HL-60 (cell line): Measurements from ENCODE around the gene ART1.

Experiments used
- DNase-seq, 2 experiments: peaks; one replicate each; pipeline ENCODE4 v3.0.0-alpha.2; 2010 to 2020; ENCODE audit warnings: low read depth in 1 of 2, low spot score in 1 of 2
- H3K27ac ChIP-seq: fragments of 250-450 bp; sonication (Bioruptor Pico); replicated peaks from 2 replicates; pipeline ENCODE4 v1.5.1; 2020; ENCODE audit warnings: mild to moderate bottlenecking, moderate library complexity
- H3K27me3 ChIP-seq: fragments of 250-450 bp; sonication (Bioruptor Pico); 2 replicates; pipeline ENCODE4 v1.5.1; 2021; ENCODE audit warnings: mild to moderate bottlenecking, moderate library complexity; ENCODE audit not compliant: insufficient read depth, poor library complexity, severe bottlenecking
- H3K4me3 ChIP-seq: replicated peaks from 2 replicates; pipeline ENCODE4 v1.5.1; 2011; ENCODE audit warnings: mild to moderate bottlenecking, control low read depth, low read length; ENCODE audit not compliant: insufficient read depth
- GABPA ChIP-seq: IDR thresholded peaks from 2 replicates; pipeline ENCODE4 v1.6.1; 2012; ENCODE audit warnings: low read depth
- POLR2AphosphoS5 ChIP-seq: IDR thresholded peaks from 2 replicates; pipeline ENCODE4 v1.6.1; 2012; ENCODE audit warnings: low read depth
- SPI1 ChIP-seq: IDR thresholded peaks from 2 replicates; pipeline ENCODE4 v1.6.1; 2012; ENCODE audit warnings: low read depth, mild to moderate bottlenecking, borderline replicate concordance
- TF ChIP-seq, protein P1 (sequence below): IDR thresholded peaks from 2 replicates; pipeline ENCODE4 v1.6.1; 2012; ENCODE audit warnings: low read depth; ENCODE audit not compliant: insufficient replicate concordance
- TF ChIP-seq, protein P2 (sequence below): IDR thresholded peaks from one replicate; pipeline ENCODE4 v1.5.1; 2011; ENCODE audit warnings: low read length, control low read depth, inconsistent platforms; ENCODE audit not compliant: insufficient read depth

ART1 gene

DNA sequence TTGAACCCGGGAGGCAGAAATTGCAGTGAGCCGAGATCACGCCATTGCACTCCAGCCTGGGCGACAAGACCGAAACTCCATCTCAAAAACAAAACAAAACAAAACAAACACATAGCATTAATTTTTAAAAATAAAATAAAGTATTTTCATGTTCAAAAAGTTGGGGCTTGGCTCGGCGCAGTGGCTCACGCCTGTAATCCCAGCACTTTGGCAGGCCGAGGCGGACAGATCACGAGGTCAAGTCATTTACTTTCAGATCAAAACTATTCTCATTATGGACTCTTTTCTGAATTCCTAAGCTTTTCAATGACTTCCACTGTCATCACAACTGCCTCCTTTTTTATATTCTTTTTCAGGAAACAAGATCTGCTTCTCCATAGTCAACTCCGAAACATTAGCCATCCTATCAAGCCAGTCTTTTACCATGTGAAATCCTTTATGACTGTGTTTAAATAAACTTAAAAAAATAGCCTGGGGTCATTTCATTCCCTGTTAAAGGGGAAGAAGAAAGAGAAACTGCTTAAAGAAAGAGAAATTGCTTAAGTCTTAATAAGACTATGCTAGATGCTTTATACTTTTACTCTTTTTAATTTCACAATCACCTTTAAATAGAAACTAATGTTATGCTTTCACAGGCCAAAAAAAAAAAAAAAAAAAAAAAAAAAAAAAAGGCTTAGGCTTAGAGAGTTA is 39.3 kb downstream of the ART1 start:
- TF ChIP-seq SPI1 = no peak
- TF ChIP-seq, protein P1, sequence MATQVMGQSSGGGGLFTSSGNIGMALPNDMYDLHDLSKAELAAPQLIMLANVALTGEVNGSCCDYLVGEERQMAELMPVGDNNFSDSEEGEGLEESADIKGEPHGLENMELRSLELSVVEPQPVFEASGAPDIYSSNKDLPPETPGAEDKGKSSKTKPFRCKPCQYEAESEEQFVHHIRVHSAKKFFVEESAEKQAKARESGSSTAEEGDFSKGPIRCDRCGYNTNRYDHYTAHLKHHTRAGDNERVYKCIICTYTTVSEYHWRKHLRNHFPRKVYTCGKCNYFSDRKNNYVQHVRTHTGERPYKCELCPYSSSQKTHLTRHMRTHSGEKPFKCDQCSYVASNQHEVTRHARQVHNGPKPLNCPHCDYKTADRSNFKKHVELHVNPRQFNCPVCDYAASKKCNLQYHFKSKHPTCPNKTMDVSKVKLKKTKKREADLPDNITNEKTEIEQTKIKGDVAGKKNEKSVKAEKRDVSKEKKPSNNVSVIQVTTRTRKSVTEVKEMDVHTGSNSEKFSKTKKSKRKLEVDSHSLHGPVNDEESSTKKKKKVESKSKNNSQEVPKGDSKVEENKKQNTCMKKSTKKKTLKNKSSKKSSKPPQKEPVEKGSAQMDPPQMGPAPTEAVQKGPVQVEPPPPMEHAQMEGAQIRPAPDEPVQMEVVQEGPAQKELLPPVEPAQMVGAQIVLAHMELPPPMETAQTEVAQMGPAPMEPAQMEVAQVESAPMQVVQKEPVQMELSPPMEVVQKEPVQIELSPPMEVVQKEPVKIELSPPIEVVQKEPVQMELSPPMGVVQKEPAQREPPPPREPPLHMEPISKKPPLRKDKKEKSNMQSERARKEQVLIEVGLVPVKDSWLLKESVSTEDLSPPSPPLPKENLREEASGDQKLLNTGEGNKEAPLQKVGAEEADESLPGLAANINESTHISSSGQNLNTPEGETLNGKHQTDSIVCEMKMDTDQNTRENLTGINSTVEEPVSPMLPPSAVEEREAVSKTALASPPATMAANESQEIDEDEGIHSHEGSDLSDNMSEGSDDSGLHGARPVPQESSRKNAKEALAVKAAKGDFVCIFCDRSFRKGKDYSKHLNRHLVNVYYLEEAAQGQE = no peak
- TF ChIP-seq, protein P2, sequence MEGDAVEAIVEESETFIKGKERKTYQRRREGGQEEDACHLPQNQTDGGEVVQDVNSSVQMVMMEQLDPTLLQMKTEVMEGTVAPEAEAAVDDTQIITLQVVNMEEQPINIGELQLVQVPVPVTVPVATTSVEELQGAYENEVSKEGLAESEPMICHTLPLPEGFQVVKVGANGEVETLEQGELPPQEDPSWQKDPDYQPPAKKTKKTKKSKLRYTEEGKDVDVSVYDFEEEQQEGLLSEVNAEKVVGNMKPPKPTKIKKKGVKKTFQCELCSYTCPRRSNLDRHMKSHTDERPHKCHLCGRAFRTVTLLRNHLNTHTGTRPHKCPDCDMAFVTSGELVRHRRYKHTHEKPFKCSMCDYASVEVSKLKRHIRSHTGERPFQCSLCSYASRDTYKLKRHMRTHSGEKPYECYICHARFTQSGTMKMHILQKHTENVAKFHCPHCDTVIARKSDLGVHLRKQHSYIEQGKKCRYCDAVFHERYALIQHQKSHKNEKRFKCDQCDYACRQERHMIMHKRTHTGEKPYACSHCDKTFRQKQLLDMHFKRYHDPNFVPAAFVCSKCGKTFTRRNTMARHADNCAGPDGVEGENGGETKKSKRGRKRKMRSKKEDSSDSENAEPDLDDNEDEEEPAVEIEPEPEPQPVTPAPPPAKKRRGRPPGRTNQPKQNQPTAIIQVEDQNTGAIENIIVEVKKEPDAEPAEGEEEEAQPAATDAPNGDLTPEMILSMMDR = no peak
- no peak for TF ChIP-seq POLR2AphosphoS5
- TF ChIP-seq GABPA = no peak
- no peak overlapping the region for H3K4me3 ChIP-seq

DNA sequence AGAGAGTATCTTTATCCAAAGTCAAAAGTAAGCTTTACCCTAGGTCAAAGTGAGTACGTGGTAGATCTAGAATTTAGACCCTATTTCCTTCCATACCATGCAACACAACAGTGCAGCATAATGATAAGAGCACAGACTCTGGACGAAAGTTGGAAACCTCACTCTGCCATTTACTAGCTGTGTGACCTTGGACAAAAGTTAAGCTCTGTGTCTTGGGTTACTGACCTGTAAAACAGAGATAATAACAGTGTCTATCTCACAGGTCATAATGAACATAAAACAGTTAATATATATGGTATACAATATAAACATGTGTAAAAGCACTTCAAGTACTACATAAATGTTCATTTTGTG is 39.9 kb downstream of the ART1 start:
- H3K27ac ChIP-seq = no peak overlapping the region

More for the DNA sequence above, 39.3 kb downstream of the ART1 start:
- H3K27ac ChIP-seq = no peak overlapping the region
- no peak for DNase-seq
- H3K27me3 ChIP-seq = no peaks in the 10 kb centered on the region

DNA sequence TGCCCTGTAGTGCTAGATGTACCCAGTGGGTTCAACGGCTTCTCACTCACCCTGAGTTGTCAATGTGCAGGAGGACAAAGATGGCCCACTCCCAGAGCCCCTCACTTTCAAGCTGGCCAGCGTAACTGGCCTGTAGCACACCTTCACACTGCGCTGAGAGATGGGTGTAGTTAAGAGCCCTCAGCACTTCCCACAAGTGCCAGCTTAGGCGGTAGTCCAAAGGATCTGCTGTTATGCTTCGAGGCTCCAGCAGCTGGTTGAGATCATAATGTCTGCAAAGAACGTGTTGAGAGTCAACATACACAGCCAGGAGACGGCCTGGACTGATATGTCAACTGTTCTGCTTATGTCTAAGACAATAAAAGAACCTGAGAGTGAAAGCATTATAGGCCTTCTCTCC is 41.0 kb downstream of the ART1 start:
- no peak for DNase-seq
- Histone ChIP-seq H3K27ac (no peak overlapping the region), H3K4me3 (no peak overlapping the region), H3K27me3 (no peaks in the 10 kb centered on the region)
- TF ChIP-seq POLR2AphosphoS5 (no peak), GABPA (no peak), SPI1 (no peak)

More for the DNA sequence above, 39.9 kb downstream of the ART1 start:
- no peaks in the 10 kb centered on the region for H3K27me3 ChIP-seq
- TF ChIP-seq, protein P1 = no peak
- no peak for TF ChIP-seq GABPA
- no peak for DNase-seq
- no peak overlapping the region for H3K4me3 ChIP-seq

DNA sequence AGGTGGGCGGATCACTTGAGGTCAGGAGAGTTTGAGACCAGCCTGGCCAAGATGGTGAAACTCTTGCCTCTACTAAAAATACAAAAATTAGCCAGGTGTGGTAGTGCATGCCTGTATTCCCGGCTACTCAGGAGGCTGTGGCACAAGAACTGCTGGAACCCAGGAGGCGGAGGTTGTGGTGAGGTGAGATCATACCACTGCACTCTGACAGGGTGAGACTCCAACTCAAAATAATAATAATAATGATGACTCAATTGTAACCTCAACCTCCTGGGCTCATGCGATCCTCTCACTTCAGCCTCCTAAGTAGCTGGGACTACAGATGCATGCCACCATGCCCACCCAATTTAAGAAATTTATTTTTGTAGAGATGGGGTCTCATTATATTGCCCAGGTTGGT is 41.8 kb downstream of the ART1 start:
- Histone ChIP-seq H3K4me3 (no peak overlapping the region), H3K27ac (no peak overlapping the region), H3K27me3 (no peaks in the 10 kb centered on the region)
- DNase-seq = no peak
- TF ChIP-seq, protein P2 = no peak
- no peak for TF ChIP-seq POLR2AphosphoS5

DNA sequence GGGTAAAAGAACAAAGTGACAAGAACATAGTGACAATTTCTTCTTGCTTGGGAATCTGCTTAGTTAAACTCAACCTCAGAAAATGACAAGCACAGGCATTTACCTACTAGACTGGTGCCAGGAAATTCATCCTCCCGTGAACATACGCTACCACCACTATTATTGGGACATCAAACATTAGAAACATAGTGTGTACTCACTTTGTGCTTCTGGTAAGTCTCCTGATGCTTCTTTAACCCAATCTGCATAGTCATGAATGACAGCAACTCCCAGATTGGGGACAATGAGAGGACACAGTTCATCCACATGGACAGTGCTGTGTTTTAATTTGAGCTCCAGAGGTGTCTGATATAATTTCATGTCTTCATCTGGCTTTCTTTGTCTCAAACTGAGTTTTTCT is 55.5 kb downstream of the ART1 start:
- H3K27ac ChIP-seq = no peak overlapping the region
- no peak for DNase-seq
- H3K27me3 ChIP-seq = no peaks in the 10 kb centered on the region
- TF ChIP-seq, protein P1 = no peak
- TF ChIP-seq, protein P2 = no peak
- no peak for TF ChIP-seq POLR2AphosphoS5
- TF ChIP-seq SPI1 = no peak
- TF ChIP-seq GABPA = no peak
- no peak overlapping the region for H3K4me3 ChIP-seq
